GM19324 (cell line): ENCODE results near the gene ENTHD1.
"Not testable (repeated sequence)": the region's sequence is repeated elsewhere in the genome, so short reads cannot be mapped to it uniquely, and the experiment has no call there.

Experiments
- ATAC-seq: cut with Tn5 transposase; IDR thresholded peaks from one replicate; pipeline ENCODE4 v1.9.1; 2021; ENCODE audit warnings: mild to moderate bottlenecking, moderate library complexity; ENCODE audit not compliant: unreplicated experiment, low FRiP score

Gene ENTHD1

DNA sequence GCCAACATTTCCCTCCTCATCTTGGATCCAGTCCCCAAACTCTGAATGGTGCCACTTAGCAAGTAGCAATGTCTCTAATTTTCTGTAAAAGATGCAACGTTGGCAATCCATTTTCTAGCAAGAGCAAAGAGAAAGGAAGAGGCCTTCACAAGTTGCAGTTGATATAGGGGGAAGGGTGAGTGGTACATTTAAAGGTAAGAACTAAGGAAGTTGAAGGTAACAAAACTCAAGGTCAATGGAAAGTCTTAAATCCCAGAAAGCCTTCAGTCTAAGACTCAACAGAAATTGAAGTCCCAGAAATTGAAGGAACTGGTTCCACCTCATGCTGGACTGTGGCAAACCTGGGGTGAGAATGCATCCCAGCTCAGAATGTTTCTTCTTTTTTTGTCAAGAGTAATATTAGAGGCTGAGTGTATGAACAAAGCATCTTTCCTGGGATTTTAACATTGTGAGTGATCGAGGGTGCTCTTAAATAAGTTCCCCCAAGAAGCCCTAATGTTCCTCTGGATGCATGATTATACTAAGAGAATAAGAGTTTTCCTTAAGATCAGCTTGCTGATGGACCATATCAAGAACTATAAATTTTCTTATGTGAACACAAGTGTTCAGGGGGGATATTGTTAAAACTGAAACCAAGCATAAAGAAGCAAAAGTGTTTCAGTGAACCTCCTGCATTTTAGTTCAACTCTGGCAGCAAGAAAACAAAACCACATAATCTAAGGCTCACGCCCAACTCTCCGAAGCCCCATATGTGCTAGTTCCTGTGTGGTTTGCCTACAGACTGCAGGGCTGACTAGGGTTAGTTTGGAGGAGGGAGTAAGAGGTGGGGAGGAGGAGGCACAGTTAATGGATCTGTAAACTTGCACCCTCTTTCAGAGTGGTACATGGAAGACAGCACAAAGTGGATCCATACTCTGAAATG lies 7.0 kb upstream of the ENTHD1 start, which contains the start of gene GRAP2:
TSS of gene GRAP2 (plus strand) at position 779 of the 922 bp plus-strand sequence. CDS start 46,023 bp downstream, outside the sequence.
- peak; percentile 62 for ATAC-seq

DNA sequence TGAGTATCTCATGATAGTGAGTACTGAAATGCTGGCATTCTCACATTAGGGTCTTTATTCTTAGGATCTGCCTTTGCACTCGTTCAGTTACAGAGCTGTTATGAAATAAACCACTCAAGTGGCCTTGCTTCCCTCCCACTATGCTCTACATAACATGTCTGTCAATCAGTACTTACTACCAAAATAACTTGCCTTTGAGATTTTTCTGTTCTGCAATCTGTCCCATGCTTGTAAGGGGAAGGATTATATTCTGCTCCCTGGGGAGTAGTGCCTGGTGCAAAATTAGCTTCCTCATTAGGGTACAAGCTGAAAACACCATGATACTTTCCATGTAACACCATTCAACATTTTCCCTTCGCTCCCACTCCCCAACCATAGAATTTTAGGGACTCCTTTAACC lies 5.4 kb upstream of the ENTHD1 start:
- peak; percentile 64 for ATAC-seq

DNA sequence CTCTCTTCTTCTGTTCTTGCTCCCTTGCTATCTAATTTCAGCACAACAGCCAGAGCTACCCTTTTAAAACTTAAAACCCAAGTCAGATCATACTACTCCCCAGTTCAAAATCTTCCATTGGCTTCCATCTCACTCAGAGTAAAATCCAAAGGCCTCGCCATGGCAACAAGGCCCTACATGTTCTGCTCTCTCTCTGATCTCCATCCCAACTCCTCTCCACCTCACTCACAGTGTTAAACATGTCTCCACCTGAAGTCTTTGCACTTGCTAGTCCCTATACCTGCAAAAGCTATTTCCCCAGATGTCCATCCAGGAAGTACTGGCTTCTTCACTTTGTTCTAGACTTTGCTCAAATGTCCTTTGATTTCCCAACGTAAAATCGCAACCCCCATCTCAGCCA lies 4.3 kb upstream of the ENTHD1 start:
- no peak for ATAC-seq

DNA sequence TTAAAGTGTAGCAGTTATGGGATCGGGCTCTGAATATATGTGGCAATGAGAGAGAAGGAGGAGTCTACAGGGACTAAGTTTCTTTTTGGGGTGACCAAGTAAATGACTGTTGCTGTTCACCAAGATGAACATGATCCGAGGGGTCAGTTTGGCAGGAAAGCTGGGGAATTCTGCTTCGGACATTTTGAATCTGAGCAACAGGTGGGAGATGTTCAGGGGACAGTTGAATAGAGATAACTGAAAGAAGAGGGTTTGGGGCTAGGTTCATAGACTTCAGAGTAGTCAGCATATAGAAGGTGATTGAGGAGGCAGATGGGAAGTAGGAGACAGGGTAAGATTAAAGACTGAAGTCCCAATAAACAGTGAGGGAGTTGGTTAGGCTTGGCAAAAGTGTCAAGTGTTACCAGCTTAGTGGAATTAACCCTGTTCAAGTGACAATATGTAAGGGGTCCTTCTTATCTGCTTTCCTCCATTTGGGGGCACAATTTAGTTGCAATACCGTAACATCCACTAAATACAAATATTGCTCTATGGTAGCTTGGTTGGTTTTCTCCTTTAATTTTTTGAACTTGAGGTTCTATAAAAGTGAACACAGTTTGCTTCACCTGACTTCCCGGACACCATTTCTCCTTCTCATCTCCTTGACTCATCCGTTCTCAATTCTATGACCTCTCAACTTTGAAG lies 2.9 kb upstream of the ENTHD1 start:
- ATAC-seq = no peak

DNA sequence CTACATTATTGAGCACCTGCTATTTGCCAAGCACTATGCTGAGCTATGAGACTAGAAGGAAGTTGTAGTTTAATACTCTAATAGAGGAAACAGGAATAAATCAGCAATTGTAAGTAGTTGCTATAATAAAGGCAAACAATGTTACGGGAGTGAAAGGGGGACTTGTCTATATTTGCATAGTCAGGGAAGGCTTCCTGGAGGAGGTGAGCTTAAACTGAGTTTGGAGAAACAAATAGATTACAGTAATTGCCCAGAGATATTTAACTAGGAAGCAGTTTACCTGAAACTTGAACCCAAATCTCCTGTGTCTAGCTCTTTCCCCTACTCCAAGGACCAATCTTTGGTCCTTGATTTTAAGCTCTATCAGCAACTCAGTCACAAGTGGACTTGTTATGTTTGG lies 2.1 kb upstream of the ENTHD1 start:
- no peak for ATAC-seq

DNA sequence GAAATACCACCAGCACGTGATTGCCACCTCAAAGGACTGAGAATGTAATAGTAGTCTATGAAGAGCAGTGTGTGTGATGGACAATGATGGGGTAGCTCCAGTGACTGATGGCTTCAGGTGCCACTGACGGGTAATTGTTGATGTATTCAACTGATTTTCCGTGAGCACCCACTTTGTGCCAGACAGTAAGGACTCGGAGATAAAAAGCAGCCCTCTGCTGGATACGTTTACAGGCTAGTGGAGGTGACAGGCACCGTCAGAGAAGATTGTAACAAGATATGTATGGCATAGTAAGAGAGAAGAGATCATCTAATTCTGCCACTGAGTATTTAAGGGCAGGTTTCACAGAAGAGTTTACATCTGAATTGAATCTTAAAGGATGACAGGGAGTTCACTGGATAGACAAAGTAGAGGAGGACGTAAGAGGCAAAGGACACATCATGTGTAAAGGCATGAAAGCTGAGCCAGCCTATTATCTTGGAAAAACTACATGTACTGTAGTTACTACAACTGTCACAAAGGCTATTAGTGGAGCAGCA lies 1.1 kb upstream of the ENTHD1 start:
- no peak for ATAC-seq

DNA sequence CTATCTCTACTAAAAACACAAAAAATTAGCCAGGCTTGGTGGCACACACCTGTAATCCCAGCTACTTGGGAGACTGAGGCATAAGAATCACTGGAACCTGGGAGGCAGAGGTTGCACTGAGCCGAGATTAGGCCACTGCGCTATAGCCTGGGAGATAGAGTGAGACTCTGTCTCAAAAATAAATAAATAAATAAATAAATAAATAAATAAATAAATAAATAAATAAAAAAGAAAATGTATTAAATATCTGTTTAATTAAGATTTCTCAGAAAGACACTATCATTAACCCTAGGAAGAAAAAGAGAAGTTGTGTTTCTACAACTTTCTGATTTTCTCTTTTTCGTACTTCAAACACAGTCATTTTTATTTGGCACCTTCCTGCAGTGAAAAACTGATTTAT lies 3.6 kb downstream of the ENTHD1 start:
- not testable (repeated sequence) for ATAC-seq

DNA sequence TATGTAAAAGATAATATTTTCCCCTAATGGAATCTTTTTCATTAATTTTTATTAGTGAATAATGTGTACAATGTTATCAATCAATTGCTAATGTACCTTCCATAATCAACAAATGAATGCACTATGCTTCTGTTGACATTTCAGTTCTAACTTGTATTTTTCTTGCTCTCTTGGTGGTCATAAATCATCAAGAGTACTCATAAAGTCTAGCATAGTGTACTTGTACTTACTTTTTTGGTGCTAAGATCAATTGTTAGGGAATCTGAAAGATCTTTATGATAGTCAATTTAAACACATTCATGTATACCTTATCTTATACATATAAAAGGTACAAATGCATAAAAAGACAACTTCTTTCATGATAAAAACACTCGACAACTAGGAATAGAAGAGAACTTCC lies 10.5 kb downstream of the ENTHD1 start:
- no peak for ATAC-seq

DNA sequence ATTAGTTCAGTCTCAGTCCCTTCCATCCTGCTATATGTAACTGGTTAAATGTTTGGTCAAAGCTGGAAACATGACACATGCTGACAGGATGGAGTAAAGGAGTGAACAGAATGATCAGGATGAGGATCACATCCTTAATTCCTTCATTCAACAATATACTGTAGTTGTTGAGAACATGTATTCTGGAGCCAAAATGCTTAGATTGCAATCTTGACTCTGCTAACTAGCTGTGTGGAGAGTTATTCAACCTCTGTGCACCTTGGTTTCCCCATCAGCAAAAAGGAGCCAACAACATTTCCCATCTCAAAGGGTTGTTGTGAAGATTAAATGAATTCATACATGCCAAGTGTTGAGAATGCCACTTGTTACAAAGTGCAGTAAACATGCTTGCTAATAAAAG lies 12.8 kb downstream of the ENTHD1 start:
- no peak for ATAC-seq

DNA sequence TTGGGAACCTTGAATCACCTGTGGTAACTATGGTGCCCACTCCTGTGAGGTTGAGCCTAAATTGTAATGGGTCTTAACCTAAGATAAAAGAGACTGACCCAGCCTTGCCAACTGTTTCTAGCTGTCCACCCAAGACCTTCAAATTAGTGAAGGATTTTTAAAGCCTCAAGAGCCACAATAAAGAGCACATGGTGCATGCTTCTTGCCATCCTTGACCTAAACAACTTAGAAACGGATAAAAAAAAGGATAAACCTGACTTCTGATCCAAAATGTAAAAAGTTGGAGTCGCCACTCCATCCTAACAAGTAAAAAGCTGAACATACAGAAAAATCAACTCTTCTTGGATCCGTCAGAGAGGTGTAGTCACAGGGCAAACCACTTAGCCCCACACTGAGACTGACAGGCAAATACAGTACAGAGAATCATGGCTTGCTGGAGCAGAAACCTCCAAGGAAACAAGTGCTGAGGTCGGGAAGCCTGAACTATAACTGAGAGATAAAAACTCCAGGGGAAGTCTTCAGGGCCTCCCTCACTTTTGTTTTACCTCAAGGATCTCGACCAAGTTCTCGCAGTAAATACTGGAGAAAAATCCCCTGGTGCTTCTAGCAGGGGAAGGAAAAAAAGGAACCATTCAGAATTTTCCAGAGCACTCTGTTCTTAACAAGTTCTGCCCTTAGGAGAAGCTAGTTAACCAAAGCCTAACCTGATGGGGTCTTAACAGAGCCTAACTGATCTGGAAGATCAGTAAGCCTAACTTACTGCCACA lies 16.3 kb downstream of the ENTHD1 start:
- ATAC-seq = no peak

DNA sequence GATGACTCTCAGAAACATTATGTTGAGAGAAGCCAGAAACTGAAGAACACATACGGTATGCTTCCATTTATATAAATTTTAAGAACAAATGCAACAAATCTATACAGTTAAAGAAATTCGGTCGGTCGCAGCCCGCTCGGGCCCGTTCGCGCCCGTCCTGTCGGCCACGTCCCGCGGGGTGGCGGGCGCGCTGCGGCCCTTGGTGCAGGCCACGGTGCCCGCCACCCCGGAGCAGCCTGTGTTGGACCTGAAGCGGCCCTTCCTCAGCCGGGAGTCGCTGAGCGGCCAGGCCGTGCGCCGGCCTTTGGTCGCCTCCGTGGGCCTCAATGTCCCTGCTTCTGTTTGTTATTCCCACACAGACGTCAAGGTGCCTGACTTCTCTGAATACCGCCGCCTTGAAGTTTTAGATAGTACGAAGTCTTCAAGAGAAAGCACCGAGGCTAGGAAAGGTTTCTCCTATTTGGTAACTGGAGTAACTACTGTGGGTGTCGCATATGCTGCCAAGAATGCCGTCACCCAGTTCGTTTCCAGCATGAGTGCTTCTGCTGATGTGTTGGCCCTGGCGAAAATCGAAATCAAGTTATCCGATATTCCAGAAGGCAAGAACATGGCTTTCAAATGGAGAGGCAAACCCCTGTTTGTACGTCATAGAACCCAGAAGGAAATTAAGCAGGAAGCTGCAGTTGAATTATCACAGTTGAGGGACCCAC lies 18.2 kb downstream of the ENTHD1 start:
- ATAC-seq = not testable (repeated sequence)

DNA sequence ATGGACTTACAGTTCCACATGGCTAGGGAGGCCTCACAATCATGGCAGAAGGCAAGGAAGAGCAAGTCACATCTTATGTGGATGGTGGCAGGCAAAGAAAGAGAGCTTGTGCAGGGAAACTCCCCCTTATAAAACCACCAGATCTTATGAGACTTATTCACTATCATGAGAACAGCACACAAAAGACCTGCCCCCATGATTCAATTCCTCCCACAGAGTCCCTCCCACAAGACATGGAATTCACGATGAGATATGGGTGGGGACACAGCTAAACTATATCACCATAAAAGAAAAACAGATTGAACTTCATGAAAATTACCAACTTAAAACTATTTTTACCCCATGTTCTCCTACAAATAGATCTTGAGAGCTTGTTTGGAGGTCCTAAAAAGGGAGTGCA lies 19.6 kb downstream of the ENTHD1 start:
- ATAC-seq = no peak

DNA sequence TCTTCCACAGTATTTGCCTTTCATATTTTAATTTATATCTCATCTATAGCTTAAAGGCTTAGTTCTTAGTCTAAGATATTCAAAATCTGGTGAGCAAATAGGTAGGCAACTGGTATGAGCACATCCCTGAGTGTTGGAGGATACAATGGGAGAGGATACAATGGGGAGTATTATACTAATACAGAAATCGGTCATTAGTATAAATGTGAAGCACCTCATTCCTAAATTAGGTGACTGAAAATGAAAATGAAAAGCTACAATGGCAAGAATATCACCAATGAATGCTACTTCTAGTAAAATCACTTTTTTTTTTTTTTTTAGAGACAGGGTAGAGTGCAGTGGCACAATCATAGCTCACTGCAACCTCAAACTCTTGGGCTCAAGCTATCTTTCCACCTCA lies 21.0 kb downstream of the ENTHD1 start:
- ATAC-seq = no peak

DNA sequence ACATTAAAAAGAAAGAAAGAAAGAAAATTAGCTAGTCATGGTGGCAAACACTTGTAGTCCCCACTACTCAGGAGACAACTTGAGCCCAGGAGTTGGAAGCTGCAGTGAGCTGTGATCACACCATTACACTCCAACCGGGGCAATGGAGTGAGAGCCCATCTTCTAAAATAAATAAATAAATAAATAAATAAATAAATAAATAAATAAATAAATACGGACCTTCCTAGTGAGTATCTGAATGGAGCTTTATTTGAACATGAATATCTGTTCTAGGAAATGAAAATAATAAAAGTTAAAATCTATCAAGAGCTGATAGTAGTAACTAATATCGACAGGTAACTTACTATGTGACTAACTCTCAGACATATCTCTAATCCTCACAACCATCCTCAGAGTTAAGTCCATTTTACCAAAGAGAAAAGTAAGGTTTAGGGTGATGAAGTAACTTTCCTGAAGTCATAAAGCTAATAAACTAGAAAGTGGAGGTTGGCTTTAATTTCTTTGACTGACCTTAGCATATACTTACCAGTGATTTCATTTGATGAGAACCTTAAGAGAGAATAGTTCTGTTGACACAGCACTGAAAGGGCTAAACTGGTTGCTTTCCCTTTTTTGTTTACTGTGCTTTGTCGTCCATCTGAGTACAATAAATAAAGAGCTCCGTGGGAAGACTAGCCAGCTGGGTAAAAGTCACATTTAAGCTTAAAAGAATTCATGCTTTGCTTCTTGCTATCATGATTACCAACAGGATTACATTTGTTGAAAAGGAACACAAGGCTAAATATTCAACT lies 22.4 kb downstream of the ENTHD1 start:
- no peak for ATAC-seq

DNA sequence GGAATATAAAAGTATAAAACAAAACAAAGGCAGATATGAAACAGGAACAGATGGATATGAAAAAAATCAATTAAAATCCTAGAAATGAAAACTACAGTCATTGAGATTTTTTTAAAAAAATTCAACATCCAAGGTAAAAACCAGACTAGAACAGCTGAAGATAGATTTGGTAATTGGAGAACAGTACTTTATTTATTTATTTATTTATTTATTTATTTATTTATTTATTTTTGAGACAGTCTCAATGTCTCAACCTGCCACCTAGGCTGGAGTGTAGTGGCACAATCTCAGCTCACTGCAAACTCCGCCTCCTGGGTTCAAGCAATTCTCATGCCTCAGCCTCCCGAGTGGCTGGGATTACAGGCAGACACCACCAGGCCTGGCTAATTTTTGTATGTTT lies 23.8 kb downstream of the ENTHD1 start:
- ATAC-seq = not testable (repeated sequence)

DNA sequence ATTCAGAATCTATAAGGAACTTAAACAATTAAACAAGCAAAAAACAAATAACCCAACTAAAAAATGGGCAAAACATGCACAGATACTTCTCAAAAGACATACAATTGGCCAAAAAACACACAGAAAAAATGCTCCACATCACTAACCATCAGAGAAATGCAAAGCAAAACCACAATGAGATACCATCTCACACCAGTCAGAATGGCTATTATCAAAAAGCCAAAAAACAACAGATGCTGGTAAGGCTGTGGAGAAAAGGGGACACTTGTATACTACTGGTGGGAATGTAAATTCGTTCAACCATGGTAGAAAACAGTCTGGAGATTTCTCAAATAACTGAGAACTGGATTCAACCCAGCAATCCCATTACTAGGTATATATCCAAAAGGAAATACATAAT lies 24.8 kb downstream of the ENTHD1 start:
- no peak for ATAC-seq

DNA sequence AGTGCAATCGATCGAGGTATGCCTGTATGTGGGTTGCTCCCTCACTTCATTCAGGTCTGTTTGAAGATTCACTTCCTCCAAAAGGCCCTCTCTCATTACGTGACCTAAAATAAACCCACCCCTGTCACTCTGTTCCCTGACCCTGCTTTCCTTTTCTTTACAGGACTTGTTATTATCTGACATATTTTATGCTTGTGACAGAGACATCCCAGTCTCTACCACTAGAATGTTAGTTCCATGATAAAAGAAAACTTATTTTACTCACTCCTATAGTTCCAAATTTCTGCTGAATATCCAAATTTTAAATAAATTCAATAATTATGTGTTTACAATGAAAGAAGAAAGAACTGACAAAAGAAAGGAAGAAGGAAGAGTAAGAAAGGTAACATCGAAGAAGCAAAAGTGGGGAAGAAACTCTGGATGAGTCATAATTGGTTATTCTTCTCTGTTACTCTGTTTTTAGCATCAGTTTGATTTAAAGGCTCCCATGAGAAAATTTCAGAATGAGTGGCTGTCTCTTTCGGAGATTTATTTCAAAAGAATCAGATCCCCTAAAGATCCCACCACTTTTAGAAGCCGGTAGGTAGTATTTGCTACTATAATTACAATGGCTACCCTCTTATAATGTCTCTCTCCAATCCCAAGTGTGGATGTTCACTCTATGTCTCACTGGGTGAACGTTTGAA lies 33.5 kb downstream of the ENTHD1 start:
- ATAC-seq = no peak

DNA sequence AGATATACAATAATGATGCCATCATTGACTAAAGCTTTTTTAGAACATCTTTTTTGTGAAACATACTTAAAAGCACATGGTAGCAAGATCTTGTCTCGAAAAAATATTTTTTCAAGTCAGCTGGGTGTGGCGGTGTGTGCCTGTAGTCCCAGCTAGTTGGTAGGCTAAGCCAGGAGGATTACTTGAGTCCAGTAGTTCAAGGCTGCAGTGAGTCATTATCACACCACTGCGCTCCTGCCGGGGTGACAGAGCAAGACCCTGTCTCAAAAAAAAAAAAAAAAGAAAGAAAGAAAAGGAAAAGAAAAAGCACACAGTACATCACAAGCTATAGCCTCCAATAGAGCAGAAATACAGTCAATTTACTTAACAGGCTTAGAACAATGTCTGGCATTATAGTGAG lies 37.0 kb downstream of the ENTHD1 start:
- ATAC-seq = no peak

DNA sequence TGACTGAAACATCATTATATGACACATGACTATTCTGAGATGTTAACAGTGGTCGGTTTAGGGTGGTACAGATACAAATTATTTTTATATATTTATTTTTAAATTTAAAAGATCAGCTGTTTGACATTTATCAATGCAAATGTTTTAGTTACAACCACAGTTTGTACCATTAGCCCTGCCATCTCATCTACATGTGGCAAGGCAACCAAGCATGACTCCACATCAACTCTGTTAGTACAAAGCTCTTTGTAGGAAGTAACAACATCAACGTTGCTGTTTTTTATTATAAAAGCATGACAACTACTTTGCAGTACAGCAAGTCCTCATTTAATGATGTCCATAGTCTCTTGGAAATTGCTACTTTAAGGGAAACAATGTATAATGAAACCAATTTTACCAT lies 40.8 kb downstream of the ENTHD1 start:
- no peak for ATAC-seq
